Fibroblast of pulmonary artery (primary cell): Measurements from ENCODE around the gene DMD.

Experiments
- DNase-seq: peaks from one replicate; pipeline ENCODE4 v3.0.0-alpha.2; 2010; ENCODE audit warnings: low read depth
- H3K4me3 ChIP-seq: replicated peaks from 2 replicates; pipeline ENCODE4 v1.5.1; 2011; ENCODE audit warnings: low read depth, mild to moderate bottlenecking, control low read depth, low read length, moderate library complexity
- TF ChIP-seq, protein P1 (sequence below): IDR thresholded peaks from 2 replicates; pipeline ENCODE4 v1.5.1; 2011; ENCODE audit warnings: mild to moderate bottlenecking, control low read depth, low read length, inconsistent platforms; ENCODE audit errors: missing control alignments

DMD gene

DNA sequence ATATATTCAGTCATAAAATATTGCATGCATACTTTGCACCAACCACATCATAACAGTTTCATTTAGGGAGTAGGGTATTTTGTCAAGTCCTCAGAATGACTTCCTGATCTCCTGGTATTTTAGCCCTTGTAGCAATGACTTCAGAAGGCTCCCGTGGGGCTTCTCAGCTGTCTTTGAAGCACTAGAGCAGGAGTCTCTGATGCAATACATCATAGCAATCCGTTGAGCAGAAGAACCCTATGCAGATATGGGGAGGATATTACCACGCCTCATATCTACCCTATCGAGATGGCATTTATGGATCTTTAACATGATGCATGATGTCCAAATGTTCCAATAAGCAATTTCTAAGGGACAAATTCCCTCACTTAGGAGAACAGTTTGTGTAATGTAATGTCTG lies 1765.8 kb downstream of the DMD start:
- TF ChIP-seq, protein P1, sequence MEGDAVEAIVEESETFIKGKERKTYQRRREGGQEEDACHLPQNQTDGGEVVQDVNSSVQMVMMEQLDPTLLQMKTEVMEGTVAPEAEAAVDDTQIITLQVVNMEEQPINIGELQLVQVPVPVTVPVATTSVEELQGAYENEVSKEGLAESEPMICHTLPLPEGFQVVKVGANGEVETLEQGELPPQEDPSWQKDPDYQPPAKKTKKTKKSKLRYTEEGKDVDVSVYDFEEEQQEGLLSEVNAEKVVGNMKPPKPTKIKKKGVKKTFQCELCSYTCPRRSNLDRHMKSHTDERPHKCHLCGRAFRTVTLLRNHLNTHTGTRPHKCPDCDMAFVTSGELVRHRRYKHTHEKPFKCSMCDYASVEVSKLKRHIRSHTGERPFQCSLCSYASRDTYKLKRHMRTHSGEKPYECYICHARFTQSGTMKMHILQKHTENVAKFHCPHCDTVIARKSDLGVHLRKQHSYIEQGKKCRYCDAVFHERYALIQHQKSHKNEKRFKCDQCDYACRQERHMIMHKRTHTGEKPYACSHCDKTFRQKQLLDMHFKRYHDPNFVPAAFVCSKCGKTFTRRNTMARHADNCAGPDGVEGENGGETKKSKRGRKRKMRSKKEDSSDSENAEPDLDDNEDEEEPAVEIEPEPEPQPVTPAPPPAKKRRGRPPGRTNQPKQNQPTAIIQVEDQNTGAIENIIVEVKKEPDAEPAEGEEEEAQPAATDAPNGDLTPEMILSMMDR, result no peak
- no peak for DNase-seq
- no peak overlapping the region for H3K4me3 ChIP-seq

DNA sequence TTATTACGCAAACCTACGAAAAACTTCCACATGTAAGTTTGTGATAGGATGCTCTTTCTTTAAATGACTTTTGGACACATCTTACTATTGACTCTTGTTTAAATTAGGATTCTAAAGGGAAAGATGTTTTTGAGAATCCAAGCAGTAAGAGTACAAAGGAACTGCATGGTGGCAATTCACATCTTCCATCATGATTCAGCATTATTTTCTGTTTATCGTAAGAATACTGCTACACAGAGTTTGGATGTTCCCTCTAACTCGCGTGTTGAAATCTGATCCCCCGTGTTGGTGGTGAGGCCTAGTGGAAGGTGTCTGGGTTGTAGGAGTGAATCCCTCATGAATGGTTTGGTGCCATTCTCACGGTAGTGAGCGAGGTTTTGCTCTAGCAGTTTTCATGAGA lies 1767.7 kb downstream of the DMD start:
- TF ChIP-seq, protein P1, result no peak
- DNase-seq, result no peak

DNA sequence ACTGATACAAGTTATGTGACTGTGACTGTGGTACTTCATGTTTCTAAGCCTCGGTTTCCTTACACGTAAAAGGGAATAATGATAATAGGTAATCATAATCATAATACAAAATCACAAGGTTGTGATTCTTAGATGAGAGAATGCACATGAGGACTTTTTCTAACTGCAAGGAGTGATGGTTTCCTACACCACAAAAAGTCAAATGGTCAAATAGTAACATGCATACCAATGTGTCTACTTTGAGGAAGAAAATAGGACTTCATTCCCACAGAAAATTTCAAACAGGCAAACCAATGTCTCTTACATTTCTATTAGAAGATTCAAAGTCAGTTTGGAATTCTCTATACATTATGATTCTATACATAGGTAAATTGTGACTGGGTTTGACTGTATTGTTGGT lies 1770.8 kb downstream of the DMD start:
- TF ChIP-seq, protein P1, result no peak
- H3K4me3 ChIP-seq, result no peak overlapping the region
- no peak for DNase-seq

More for the DNA sequence above, 1767.7 kb downstream of the DMD start:
- no peak overlapping the region for H3K4me3 ChIP-seq

DNA sequence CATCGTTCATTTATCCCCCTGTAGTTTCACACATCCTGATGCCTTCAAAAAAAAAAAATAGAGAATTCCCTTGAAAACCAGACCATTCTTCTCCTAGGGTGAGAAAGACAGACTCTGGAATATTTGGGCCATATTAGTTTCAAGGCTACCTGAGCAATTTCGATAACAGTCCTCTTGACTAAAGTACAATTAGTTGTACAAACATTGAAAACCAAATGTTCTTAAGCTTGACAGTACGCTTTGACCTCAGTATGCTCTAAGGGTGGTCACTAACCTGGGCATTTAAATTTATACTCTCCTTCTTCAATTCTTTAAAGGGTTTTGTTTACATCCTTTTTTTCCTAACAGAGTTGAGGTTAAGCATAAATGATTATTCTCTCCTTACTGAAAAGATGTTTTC lies 1774.9 kb downstream of the DMD start:
- TF ChIP-seq, protein P1, result no peak
- no peak for DNase-seq
- no peak overlapping the region for H3K4me3 ChIP-seq

DNA sequence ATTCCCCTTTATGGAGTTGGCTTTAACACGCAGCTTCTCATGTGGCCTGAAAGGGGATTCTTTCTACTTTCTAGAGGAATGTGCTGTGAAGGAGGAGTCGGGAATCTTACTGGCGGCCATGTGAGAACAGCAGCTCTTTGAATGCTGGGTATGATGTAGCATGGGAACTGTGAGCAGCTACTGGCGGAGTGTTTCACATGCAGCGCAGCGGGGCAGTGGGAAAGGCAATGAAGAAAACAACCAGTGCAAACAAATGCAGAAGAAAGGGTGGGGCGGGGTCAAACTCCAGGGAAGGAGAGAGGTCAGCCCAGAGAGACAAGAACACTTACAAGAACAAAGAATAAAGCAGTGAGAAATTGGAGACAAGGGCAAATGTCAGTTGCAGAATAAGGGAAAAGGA lies 1775.8 kb downstream of the DMD start:
- DNase-seq, result peak; percentile 8
- TF ChIP-seq, protein P1, result no peak
- H3K4me3 ChIP-seq, result no peak overlapping the region

DNA sequence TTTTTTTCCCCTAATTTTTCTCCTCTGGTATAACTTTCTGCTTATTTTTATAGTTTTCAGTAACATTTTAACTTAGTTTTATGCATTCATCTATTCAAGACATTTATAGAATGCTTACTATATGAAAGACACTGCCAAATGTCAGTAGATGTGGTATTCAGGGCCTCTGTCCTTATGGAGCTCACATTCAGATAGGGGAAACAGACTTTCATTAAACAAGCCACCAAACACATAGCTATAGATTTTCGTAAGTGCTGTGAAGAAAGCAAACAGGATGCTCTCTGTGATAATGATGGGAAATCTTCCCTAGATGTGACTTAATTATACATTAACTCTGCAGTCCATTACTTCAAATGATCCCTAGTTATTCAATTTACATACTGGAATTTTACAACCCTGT lies 1777.5 kb downstream of the DMD start:
- TF ChIP-seq, protein P1, result no peak
- no peak overlapping the region for H3K4me3 ChIP-seq
- no peak for DNase-seq

DNA sequence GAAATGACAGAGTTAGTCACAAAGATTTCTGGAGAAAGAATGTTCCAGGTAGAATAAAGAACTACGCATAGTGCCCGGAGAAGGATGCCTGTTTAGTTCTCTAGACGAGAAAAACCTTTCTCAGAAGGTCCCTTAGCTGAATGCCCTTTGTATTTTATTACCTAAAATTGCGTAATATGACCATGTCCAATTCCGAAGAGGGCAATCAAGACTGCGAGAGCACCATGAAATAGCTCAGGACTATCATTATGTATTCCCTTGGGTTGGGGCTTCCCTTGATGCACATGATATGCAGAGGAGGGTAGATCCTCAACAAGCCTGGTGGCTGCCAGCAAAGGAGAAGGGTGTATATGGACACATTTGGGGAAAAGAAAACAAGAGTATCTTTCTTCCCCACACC lies 1781.4 kb downstream of the DMD start:
- no peak overlapping the region for H3K4me3 ChIP-seq
- DNase-seq, result no peak
- TF ChIP-seq, protein P1, result no peak
